HCT116 (cell line): ENCODE measurements around the gene DHRS7C. TPM values are rescaled to one million over a fixed set of nuclear protein-coding genes. Genes with fewer than 3 reads are reported as not detected.

ENCODE experiments used
- ATAC-seq: fragments of 200-7000 bp; cut with Tn5 transposase; 2 replicates; pipeline ENCODE4 v1.9.1; 2020; ENCODE audit warnings: mild to moderate bottlenecking, moderate library complexity
- BruUV-seq: library from RNA; stranded (reverse); fragments of 400-500 nt; replicated peaks from 2 replicates; lab custom pipeline; 2021; lab: Mats Ljungman, UMichigan
- CTCF ChIA-PET: fragments of 300-600 bp; sonication (Branson Sonifier 250); formaldehyde crosslinking; loops from one replicate; lab custom pipeline; 2021; ENCODE audit warnings: antibody characterized with exemption; lab: Charles Lee
- POLR2A ChIA-PET: fragments of 300-600, 350-600 bp; sonication (Branson Sonifier 250); formaldehyde crosslinking; loops from one replicate; lab custom pipeline; 2021; ENCODE audit warnings: antibody characterized with exemption; lab: Charles Lee
- RAD21 ChIA-PET, 2 experiments: fragments of 300-600 bp; sonication (Branson Sonifier 250); formaldehyde crosslinking; loops; one replicate each; lab custom pipeline; 2023; ENCODE audit warnings: low total read pairs in 2 of 2; ENCODE audit not compliant: uncharacterized antibody in 2 of 2, unreplicated experiment in 2 of 2, low non-redundant PET in 1 of 2; lab: Charles Lee
- DNase-seq: peaks from one replicate; pipeline ENCODE4 v3.0.0-alpha.2; 2010; ENCODE audit warnings: low read depth, low spot score
- H2AFZ ChIP-seq: fragments of 200-600 bp; shearing (Covaris generic), sonication (generic); 2 replicates; pipeline ENCODE4 v1.6.1; 2017; ENCODE audit warnings: low read depth, mixed run types, mixed read lengths, antibody characterized with exemption, low read length; ENCODE audit not compliant: poor library complexity, severe bottlenecking
- H3K27ac ChIP-seq: 2 replicates; pipeline ENCODE4 v1.5.1; 2012; ENCODE audit warnings: low read depth, low read length
- H3K27me3 ChIP-seq: fragments of 200-600 bp; sonication (generic); 2 replicates; pipeline ENCODE4 v1.6.1; 2016; ENCODE audit warnings: mixed run types, low read length, mixed read lengths; ENCODE audit not compliant: insufficient read depth
- H3K36me3 ChIP-seq, 2 experiments: fragments of 200-500 bp in 1 of 2; fragments of 200-600 bp in 1 of 2; sonication (Bioruptor generic) in 1 of 2; sonication (generic) in 1 of 2; 2 replicates each; pipeline versions ENCODE4 v1.5.1 to v1.6.1; 2014 to 2016; ENCODE audit warnings: low read length in 2 of 2, inconsistent platforms in 1 of 2, mixed read lengths in 1 of 2, mixed run types in 1 of 2; ENCODE audit not compliant: insufficient read depth in 2 of 2, control insufficient read depth in 1 of 2
- H3K4me1 ChIP-seq, 2 experiments: fragments of 200-600 bp in 1 of 2; sonication (generic) in 1 of 2; 2 replicates each; pipeline versions ENCODE4 v1.5.1 to v1.6.1; 2012 to 2017; ENCODE audit warnings: low read length in 2 of 2, inconsistent platforms in 1 of 2, mild to moderate bottlenecking in 1 of 2, mixed read lengths in 1 of 2, mixed run types in 1 of 2, moderate library complexity in 1 of 2; ENCODE audit not compliant: insufficient read depth in 2 of 2, control insufficient read depth in 1 of 2
- H3K4me2 ChIP-seq: fragments of 200-600 bp; sonication (generic); 2 replicates; pipeline ENCODE4 v1.6.1; 2017; ENCODE audit warnings: mixed run types, low read length, mixed read lengths
- H3K4me3 ChIP-seq, 2 experiments: fragments of 200-600 bp in 1 of 2; sonication (generic) in 1 of 2; replicated peaks in 1 of 2; 2 replicates each; pipeline ENCODE4 v1.5.1; 2011 to 2016; ENCODE audit warnings: low read length in 2 of 2, control low read depth in 1 of 2, low read depth in 1 of 2, mild to moderate bottlenecking in 1 of 2, mixed read lengths in 1 of 2, mixed run types in 1 of 2
- H3K79me2 ChIP-seq: fragments of 200-600 bp; sonication (generic); 2 replicates; pipeline ENCODE4 v1.6.1; 2017; ENCODE audit warnings: mild to moderate bottlenecking, mixed run types, low read length, moderate library complexity, mixed read lengths; ENCODE audit not compliant: insufficient read depth
- H3K9ac ChIP-seq: fragments of 200-600 bp; sonication (generic); 2 replicates; pipeline ENCODE4 v1.6.1; 2016; ENCODE audit warnings: low read length, mixed read lengths
- H3K9me2 ChIP-seq: fragments of 200-600 bp; sonication (generic), shearing (Covaris generic); 2 replicates; pipeline ENCODE4 v1.6.1; 2017; ENCODE audit warnings: mixed run types, mild to moderate bottlenecking, moderate library complexity; ENCODE audit not compliant: insufficient read depth
- H3K9me3 ChIP-seq, 2 experiments: fragments of 200-500 bp in 1 of 2; fragments of 200-600 bp in 1 of 2; sonication (Bioruptor generic) in 1 of 2; sonication (generic) in 1 of 2; 2 replicates each; pipeline ENCODE4 v1.6.1; 2014 to 2017; ENCODE audit warnings: low read length in 2 of 2, mixed read lengths in 2 of 2, inconsistent platforms in 1 of 2, low read depth in 1 of 2, mild to moderate bottlenecking in 1 of 2, mixed run types in 1 of 2, moderate library complexity in 1 of 2; ENCODE audit not compliant: control insufficient read depth in 1 of 2, insufficient read depth in 1 of 2
- H4K20me1 ChIP-seq: fragments of 200-600 bp; sonication (generic), shearing (Covaris generic); 2 replicates; pipeline ENCODE4 v1.6.1; 2017; ENCODE audit warnings: mixed run types, mild to moderate bottlenecking, moderate library complexity; ENCODE audit not compliant: insufficient read depth
- CBX3 ChIP-seq: IDR thresholded peaks from 2 replicates; pipeline ENCODE4 v1.6.1; 2012; ENCODE audit warnings: low read depth
- CEBPB ChIP-seq: IDR thresholded peaks from 2 replicates; pipeline ENCODE4 v1.6.1; 2012; ENCODE audit warnings: low read depth
- CTCF ChIP-seq, 3 experiments: fragments of 200-600 bp in 1 of 3; sonication (generic) in 1 of 3; IDR thresholded peaks in 2 of 3; conservative IDR thresholded peaks in 1 of 3; 2 replicates each; pipeline ENCODE4 v1.5.1; 2012 to 2017; ENCODE audit warnings: low read depth in 2 of 3, low read length in 2 of 3, antibody characterized with exemption in 1 of 3, borderline replicate concordance in 1 of 3, control low read depth in 1 of 3, mild to moderate bottlenecking in 1 of 3, mixed read lengths in 1 of 3, mixed run types in 1 of 3, moderate library complexity in 1 of 3; ENCODE audit not compliant: insufficient read depth in 1 of 3
- ELF1 ChIP-seq: IDR thresholded peaks from 2 replicates; pipeline ENCODE4 v1.6.1; 2012; ENCODE audit warnings: low read depth, borderline replicate concordance
- EZH2 ChIP-seq: fragments of 200-600 bp; sonication (generic); IDR thresholded peaks from 2 replicates; pipeline ENCODE4 v1.6.1; 2017; ENCODE audit warnings: antibody characterized with exemption, mixed run types
- FOSL1 ChIP-seq: IDR thresholded peaks from 2 replicates; pipeline ENCODE4 v1.6.1; 2012; ENCODE audit warnings: low read depth
- JUND ChIP-seq: IDR thresholded peaks from 2 replicates; pipeline ENCODE4 v1.6.1; 2012
- MAX ChIP-seq: IDR thresholded peaks from 2 replicates; pipeline ENCODE4 v1.6.1; 2012
- POLR2AphosphoS5 ChIP-seq: IDR thresholded peaks from 2 replicates; pipeline ENCODE4 v1.6.1; 2011; ENCODE audit warnings: mild to moderate bottlenecking, low read depth, low read length, moderate library complexity
- SP1 ChIP-seq: IDR thresholded peaks from 2 replicates; pipeline ENCODE4 v1.6.1; 2012; ENCODE audit warnings: low read depth
- SRF ChIP-seq: IDR thresholded peaks from 2 replicates; pipeline ENCODE4 v1.6.1; 2012; ENCODE audit warnings: low read depth
- YY1 ChIP-seq: IDR thresholded peaks from 2 replicates; pipeline ENCODE4 v1.6.1; 2011; ENCODE audit warnings: low read length, low read depth, moderate library complexity, mild to moderate bottlenecking; ENCODE audit not compliant: insufficient replicate concordance; ENCODE audit errors: extremely low read depth
- ZNF274 ChIP-seq: fragments of 200-500 bp; sonication (Bioruptor generic); IDR thresholded peaks from 2 replicates; pipeline ENCODE4 v1.6.1; 2014; ENCODE audit warnings: mild to moderate bottlenecking, low read depth, low read length, inconsistent platforms
- intact Hi-C: fragments of 100-400 bp; cut with micrococcal nuclease; formaldehyde crosslinking; loops from 2 replicates; pipeline ENCODE4 v1.10.0; 2022
- total RNA-seq: library from RNA; stranded (reverse); gene quantifications from one replicate; pipeline ENCODE4 v1.2.1, GENCODE V29; 2021; ENCODE audit not compliant: unreplicated experiment
- TF ChIP-seq, protein P1 (sequence below): IDR thresholded peaks from 2 replicates; pipeline ENCODE4 v1.6.1; 2012; ENCODE audit warnings: low read depth
- TF ChIP-seq, protein P2 (sequence below): IDR thresholded peaks from 2 replicates; pipeline ENCODE4 v1.6.1; 2011; ENCODE audit warnings: mild to moderate bottlenecking, low read length, moderate library complexity; ENCODE audit not compliant: insufficient replicate concordance; ENCODE audit errors: extremely low read depth

Gene DHRS7C
- total RNA-seq, 1 experiment from 2014 or later: not detected

GRCh38 chr17:9833922-9834321, 42.5 kb upstream of the DHRS7C start:
- TF ChIP-seq SRF (no peak), POLR2AphosphoS5 (no peak), ELF1 (no peak), CTCF (IDR thresholded peaks at IDR 0.05 in 2 of 3, conservative IDR thresholded peaks at IDR 0.05 in 1 of 3; ENCODE audit: borderline replicate concordance in 1 of 3, insufficient read depth in 1 of 3, low read depth in 2 of 3, low read length in 2 of 3) (no peak), FOSL1 (no peak), CEBPB (no peak), YY1 (no peak), EZH2 (no peak), JUND (no peak), ZNF274 (no peak), SP1 (no peak), CBX3 (no peak), MAX (no peak)
- TF ChIP-seq, protein P1, sequence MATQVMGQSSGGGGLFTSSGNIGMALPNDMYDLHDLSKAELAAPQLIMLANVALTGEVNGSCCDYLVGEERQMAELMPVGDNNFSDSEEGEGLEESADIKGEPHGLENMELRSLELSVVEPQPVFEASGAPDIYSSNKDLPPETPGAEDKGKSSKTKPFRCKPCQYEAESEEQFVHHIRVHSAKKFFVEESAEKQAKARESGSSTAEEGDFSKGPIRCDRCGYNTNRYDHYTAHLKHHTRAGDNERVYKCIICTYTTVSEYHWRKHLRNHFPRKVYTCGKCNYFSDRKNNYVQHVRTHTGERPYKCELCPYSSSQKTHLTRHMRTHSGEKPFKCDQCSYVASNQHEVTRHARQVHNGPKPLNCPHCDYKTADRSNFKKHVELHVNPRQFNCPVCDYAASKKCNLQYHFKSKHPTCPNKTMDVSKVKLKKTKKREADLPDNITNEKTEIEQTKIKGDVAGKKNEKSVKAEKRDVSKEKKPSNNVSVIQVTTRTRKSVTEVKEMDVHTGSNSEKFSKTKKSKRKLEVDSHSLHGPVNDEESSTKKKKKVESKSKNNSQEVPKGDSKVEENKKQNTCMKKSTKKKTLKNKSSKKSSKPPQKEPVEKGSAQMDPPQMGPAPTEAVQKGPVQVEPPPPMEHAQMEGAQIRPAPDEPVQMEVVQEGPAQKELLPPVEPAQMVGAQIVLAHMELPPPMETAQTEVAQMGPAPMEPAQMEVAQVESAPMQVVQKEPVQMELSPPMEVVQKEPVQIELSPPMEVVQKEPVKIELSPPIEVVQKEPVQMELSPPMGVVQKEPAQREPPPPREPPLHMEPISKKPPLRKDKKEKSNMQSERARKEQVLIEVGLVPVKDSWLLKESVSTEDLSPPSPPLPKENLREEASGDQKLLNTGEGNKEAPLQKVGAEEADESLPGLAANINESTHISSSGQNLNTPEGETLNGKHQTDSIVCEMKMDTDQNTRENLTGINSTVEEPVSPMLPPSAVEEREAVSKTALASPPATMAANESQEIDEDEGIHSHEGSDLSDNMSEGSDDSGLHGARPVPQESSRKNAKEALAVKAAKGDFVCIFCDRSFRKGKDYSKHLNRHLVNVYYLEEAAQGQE: no peak
- TF ChIP-seq, protein P2, sequence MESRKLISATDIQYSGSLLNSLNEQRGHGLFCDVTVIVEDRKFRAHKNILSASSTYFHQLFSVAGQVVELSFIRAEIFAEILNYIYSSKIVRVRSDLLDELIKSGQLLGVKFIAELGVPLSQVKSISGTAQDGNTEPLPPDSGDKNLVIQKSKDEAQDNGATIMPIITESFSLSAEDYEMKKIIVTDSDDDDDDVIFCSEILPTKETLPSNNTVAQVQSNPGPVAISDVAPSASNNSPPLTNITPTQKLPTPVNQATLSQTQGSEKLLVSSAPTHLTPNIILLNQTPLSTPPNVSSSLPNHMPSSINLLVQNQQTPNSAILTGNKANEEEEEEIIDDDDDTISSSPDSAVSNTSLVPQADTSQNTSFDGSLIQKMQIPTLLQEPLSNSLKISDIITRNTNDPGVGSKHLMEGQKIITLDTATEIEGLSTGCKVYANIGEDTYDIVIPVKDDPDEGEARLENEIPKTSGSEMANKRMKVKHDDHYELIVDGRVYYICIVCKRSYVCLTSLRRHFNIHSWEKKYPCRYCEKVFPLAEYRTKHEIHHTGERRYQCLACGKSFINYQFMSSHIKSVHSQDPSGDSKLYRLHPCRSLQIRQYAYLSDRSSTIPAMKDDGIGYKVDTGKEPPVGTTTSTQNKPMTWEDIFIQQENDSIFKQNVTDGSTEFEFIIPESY: no peak
- BruUV-seq: no TSS peak
- ChIA-PET POLR2A (no interaction called here), RAD21 (no interaction called here), CTCF (no interaction called here)
- Histone ChIP-seq H3K4me1 (peaks cover 5 to 20% of the 10 kb centered on the region in 2 experiments), H3K9ac (no peak overlapping the region), H2AFZ (no peak overlapping the region), H3K27ac (no peak overlapping the region), H3K27me3 (peaks cover 12% of the 10 kb centered on the region), H3K4me2 (no peak overlapping the region), H3K4me3 (no peak overlapping the region), H4K20me1 (no peaks in the 10 kb centered on the region), H3K36me3 (no peaks in the 10 kb centered on the region), H3K9me2 (no peaks in the 10 kb centered on the region), H3K79me2 (no peaks in the 10 kb centered on the region), H3K9me3 (no peaks in the 10 kb centered on the region)
- intact Hi-C loops: no loop called here
- DNase-seq (no peak), ATAC-seq (no peak)
